ENCODE measurements around the gene HELZ. TPM values are rescaled to one million over a fixed set of nuclear protein-coding genes. Genes with fewer than 3 reads are reported as not detected.
A peak's percentile ranks its signal among the peaks of the same experiment; 100 is the strongest.

Gene HELZ
- total RNA-seq, 1 donor: 89.8 TPM

DNA sequence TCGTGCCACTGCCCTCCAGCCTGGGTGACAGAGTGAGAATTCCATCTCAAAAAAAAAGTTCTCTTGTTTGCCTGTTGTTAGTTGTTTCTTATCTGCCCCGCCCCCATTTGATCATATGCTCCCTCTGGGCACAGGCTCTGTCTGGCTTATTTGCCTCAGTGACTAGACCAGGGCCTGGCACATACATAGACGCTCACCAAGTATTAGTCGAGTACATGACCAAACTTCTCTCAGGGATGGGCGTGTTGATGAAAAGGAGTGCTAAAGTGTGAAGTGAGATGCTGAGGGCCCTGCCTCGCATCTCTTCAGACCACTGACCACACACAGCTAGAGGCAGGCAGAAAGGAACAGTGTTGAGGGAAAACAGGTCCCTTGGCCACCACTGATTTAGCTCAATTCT, 3.3 kb upstream of the HELZ start:
- TF ChIP-seq, protein P1, sequence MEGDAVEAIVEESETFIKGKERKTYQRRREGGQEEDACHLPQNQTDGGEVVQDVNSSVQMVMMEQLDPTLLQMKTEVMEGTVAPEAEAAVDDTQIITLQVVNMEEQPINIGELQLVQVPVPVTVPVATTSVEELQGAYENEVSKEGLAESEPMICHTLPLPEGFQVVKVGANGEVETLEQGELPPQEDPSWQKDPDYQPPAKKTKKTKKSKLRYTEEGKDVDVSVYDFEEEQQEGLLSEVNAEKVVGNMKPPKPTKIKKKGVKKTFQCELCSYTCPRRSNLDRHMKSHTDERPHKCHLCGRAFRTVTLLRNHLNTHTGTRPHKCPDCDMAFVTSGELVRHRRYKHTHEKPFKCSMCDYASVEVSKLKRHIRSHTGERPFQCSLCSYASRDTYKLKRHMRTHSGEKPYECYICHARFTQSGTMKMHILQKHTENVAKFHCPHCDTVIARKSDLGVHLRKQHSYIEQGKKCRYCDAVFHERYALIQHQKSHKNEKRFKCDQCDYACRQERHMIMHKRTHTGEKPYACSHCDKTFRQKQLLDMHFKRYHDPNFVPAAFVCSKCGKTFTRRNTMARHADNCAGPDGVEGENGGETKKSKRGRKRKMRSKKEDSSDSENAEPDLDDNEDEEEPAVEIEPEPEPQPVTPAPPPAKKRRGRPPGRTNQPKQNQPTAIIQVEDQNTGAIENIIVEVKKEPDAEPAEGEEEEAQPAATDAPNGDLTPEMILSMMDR (IDR thresholded peaks at IDR 0.05; ENCODE audit: insufficient read depth, low read depth, low read length): no peak
- H3K4me3 ChIP-seq (ENCODE audit: low read depth, low read length): no peak overlapping the region
- DNase-seq (ENCODE audit: low read depth): no peak

DNA sequence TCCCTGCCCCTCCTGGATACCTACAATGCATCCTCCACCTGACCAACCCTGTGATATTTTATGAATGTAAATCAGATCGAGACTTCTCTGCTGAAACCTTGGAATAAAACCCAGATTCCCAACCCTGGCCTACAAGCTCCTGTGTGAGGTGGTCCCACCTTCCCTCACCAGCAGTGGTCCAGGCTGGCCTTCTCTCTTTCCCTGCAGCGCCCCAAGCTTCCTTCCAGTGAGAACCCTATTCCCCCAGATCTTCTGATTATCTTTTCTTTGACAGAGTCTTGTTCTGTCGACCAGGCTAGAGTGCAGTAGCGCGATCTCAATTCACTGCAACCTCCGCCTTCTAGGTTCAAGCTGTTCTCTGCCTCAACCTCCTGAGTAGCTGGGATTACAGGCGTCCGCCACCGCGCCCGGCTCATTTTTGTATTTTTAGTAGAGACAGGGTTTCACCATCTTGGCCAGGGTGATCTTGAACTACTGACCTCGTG, 2.5 kb upstream of the HELZ start:
- no peak for DNase-seq (ENCODE audit: low read depth)
- TF ChIP-seq, protein P1 (IDR thresholded peaks at IDR 0.05; ENCODE audit: insufficient read depth, low read depth, low read length): no peak
- H3K4me3 ChIP-seq (ENCODE audit: low read depth, low read length): no peak overlapping the region

DNA sequence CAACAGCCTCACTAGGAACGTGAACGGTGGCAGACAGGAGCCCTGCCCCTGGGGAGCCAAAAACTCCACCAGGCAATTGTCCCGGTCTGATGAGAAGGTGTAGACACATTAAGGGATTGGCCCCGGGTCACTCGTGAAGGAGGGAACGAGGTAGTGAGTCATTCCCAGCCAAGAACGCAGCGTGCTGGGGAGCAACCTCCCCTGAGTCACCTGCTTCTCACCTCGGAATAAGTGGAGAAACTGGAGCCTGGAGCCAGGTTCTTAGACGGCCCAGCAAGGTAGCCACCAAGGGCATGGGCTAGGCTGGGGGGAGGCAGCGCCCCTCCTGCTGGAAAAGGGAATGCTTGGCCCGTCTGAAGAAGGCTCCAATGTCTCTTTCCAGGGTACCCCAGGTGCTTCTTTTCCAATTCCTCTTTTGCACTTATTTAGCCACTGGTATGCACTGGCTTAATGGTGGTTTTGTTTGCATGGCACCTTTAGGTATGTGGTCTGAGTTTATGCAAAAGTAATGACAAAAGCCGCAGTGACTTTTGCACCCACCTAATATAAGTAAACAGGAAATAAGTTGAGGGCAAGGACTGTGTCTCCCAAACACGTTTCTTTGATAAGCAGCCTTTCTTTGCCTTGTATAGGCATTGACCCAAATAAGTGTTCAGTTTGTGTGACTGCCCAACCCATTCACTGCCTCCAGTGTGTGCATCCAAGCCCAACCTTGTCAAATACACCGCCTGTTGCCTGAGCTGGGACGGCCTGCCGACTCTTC, 1.8 kb upstream of the HELZ start:
- TF ChIP-seq, protein P1 (IDR thresholded peaks at IDR 0.05; ENCODE audit: insufficient read depth, low read depth, low read length): no peak
- H3K4me3 ChIP-seq (ENCODE audit: low read depth, low read length): peak overlapping the region; percentile 79
- peak; percentile 50 for DNase-seq (ENCODE audit: low read depth)

DNA sequence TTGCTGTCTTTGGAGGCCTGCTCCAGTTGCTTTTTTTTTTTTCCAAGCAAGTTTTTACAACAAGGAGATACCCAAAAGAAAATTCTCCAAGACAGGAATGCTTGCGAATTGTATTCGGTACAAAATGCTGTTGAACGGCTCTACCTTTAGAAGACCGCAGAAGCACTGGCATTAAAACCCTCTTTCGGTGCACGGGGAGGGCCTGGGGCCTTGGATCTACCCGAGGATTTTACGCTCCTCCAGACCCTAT, 1.3 kb upstream of the HELZ start:
- no peak for DNase-seq (ENCODE audit: low read depth)
- peak overlapping the region; percentile 79 for H3K4me3 ChIP-seq (ENCODE audit: low read depth, low read length)

DNA sequence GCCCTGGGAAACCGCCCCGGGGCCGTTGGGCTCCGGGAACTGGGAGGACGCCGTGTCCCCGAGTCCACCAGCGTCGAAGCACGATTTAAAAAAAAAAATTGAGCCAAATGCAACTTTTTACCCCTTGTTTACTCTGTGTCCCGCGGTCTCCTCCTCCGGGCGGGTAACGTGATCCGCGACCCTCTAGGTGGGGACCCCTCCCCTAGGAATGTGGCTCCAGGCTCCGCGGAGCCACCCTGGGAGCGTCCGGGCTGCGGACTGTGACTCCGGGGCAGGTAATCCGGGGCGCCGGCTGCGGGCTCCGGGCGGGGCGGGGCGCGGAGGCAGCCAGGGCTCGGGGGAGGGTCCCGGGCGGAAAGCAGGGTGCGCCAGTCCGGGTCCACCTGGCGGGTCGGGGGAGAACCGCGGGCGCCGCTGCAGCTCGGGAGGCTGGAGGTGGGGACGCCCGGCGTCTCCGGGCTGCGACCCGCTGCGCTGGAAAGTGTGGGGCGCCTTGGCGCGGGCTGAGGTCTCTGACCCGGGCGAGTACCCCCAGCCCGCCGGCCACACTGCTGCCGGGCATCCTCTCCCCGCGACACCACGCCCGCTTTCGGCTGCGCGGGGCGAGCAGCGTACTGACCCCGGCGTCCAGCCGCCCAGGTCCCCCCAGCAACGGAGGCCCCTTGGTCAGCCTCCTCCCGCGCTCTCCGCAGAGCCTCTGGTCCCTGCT, 852 bp upstream of the HELZ start:
- no peak for DNase-seq (ENCODE audit: low read depth)
- peak overlapping the region; percentile 79 for H3K4me3 ChIP-seq (ENCODE audit: low read depth, low read length)
- TF ChIP-seq, protein P1 (IDR thresholded peaks at IDR 0.05; ENCODE audit: insufficient read depth, low read depth, low read length): no peak

More for the DNA sequence above, 1.3 kb upstream of the HELZ start:
- TF ChIP-seq, protein P1 (IDR thresholded peaks at IDR 0.05; ENCODE audit: insufficient read depth, low read depth, low read length): no peak

DNA sequence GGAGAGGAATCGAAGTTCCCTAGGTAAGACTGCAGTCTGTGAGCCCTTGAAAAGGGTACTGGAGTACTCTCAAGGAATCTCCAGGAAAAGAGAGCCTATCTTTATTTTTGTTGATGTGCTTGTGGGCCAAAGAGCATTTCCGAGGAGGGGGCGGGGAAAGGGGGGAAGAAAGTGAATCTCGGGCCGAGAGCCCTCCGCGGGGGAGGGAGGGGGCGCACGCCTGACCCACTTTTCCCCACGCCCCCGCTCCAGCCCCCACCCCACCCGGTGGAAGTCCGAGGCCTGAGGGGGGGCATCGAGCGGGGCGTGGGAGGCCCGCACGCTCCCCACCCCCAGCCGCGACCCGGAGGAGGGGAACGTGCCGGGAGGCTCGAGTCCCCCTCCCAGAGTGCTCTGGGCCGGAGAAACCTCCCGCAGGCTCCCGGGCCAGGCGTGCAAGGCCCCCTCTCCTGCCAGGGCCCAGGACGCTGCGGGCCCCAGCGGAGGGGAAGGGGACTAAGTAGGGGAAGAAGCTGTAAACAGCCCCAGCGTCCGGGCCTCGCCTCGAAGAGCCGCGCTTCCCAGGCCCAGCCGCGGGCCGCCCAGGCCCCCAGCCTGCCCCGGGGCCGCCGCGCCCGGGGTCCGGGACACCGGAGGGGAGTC, 444 bp downstream of the HELZ start:
- TF ChIP-seq, protein P1 (IDR thresholded peaks at IDR 0.05; ENCODE audit: insufficient read depth, low read depth, low read length): no peak
- DNase-seq (ENCODE audit: low read depth): no peak
- H3K4me3 ChIP-seq (ENCODE audit: low read depth, low read length): peak overlapping the region; percentile 79

All from fibroblast of villous mesenchyme (primary cell).